Cardiac septum (tissue), 1 donor: Measurements from ENCODE around the gene ARHGEF11. TPM values are rescaled to one million over a fixed set of nuclear protein-coding genes. Genes with fewer than 3 reads are reported as not detected.

ENCODE experiments used
- DNase-seq: peaks from one replicate; pipeline ENCODE4 v3.0.0-alpha.2; 2020; ENCODE audit warnings: low spot score
- intact Hi-C: fragments of 100-400 bp; cut with DNase I; formaldehyde crosslinking; loops from one replicate; pipeline ENCODE4 v1.14.0; 2022
- microRNA-seq: library from miRNA; unstranded; fragments of <30 nt; microRNA quantifications from one replicate; pipeline ENCODE4 v1.2.0, GENCODE V29; 2020
- total RNA-seq: library from RNA; stranded (reverse); fragmentation: NEBNext Ultra II Directional; extraction: Animal tissue kit (Norgen Biotek cat#: 25700); gene quantifications from one replicate; pipeline ENCODE4 v1.2.1, GENCODE V29; 2021
- donor health status: DM: no; HTN: no; CAD: no.

ARHGEF11 gene
- total RNA-seq, 1 donor from 2014 or later = 29.8 TPM

GRCh38 chr1:156892190-156893047 lies 153.1 kb downstream of the ARHGEF11 start:
- intact Hi-C loops = loop anchor here (2.0 to 5.0 kb wide), 2 partner anchors 54 to 165 kb away; partner anchors contain the start of genes ISG20L2 and METTL25B
- peak; percentile 94 for DNase-seq

- intact Hi-C loops = loop anchor here (2.0 to 10.0 kb wide), 4 partner anchors 31 to 195 kb away; partner anchors contain the start of genes INSRR, ISG20L2 and METTL25B
- no peak for DNase-seq
These were observed 155.6 kb downstream of the ARHGEF11 start for GRCh38 chr1:156889802-156890580.

GRCh38 chr1:156887734-156888133 lies 157.8 kb downstream of the ARHGEF11 start:
- DNase-seq = no peak
- intact Hi-C loops = loop anchor here (2.0 to 10.0 kb wide), 3 partner anchors 29 to 193 kb away; partner anchors contain the start of gene INSRR

GRCh38 chr1:156887317-156887716 lies 158.2 kb downstream of the ARHGEF11 start:
- intact Hi-C loops = loop anchor here (5.0 to 10.0 kb wide), 2 partner anchors 90 to 193 kb away; no protein-coding TSS in a partner anchor
- no peak for DNase-seq

- no peak for DNase-seq
- intact Hi-C loops = loop anchor here (5.0 to 10.0 kb wide), 2 partner anchors 89 to 192 kb away; no protein-coding TSS in a partner anchor
These were observed 158.8 kb downstream of the ARHGEF11 start for GRCh38 chr1:156886583-156887281.

- intact Hi-C loops = loop anchor here (5.0 to 10.0 kb wide), 2 partner anchors 89 to 191 kb away; no protein-coding TSS in a partner anchor
- no peak for DNase-seq
These were observed 159.6 kb downstream of the ARHGEF11 start for GRCh38 chr1:156885880-156886355.

- intact Hi-C loops = loop anchor here (5.0 to 10.0 kb wide), 2 partner anchors 88 to 191 kb away; no protein-coding TSS in a partner anchor
These were observed 160.2 kb downstream of the ARHGEF11 start for GRCh38 chr1:156885314-156885713.

More at GRCh38 chr1:156885314-156885713, 160.2 kb downstream of the ARHGEF11 start:
- DNase-seq = no peak

Small RNAs within 50 kb of the gene (microRNA-seq; reads per million reads assigned to microRNA genes)
- not detected for gene MIR765

Other genes with a start within 250 kb of the ARHGEF11 start
- gene SH2D2A, start 228.9 kb downstream of the ARHGEF11 start, total RNA-seq = 1.4 TPM
- gene INSRR, start 186.6 kb downstream of the ARHGEF11 start, total RNA-seq = 0.24 TPM
- 1.4 TPM for gene NTRK1, start 184.9 kb downstream of the ARHGEF11 start, total RNA-seq
- gene PEAR1, start 152.0 kb downstream of the ARHGEF11 start, total RNA-seq = 5.6 TPM
- gene LRRC71, start 125.1 kb downstream of the ARHGEF11 start, total RNA-seq = not detected
- gene ETV3L, start 54.1 kb upstream of the ARHGEF11 start, total RNA-seq = not detected
- gene ETV3, start 92.7 kb upstream of the ARHGEF11 start, total RNA-seq = 19.7 TPM